Measurements from ENCODE around the gene DEAF1.
"Not testable (repeated sequence)": the region's sequence is repeated elsewhere in the genome, so short reads cannot be mapped to it uniquely, and the experiment has no call there.

The DEAF1 gene

GRCh38 chr11:694563-695287, at the start of gene DEAF1:
Gene DEAF1 (minus strand): TSS chr11:695222. CDS start chr11:695047, 175 bp downstream.
- peak; percentile 99 for DNase-seq

GRCh38 chr11:742571-743201, 47.7 kb upstream of the DEAF1 start:
- DNase-seq, result no peak

GRCh38 chr11:742156-742546, 47.1 kb upstream of the DEAF1 start:
- no peak for DNase-seq

- DNase-seq, result not testable (repeated sequence)
Observed at GRCh38 chr11:737899-738298, 42.9 kb upstream of the DEAF1 start.

- DNase-seq, result no peak
Observed at GRCh38 chr11:737366-737765, 42.3 kb upstream of the DEAF1 start.

- DNase-seq, result not testable (repeated sequence)
Observed at GRCh38 chr11:734541-734940, 39.5 kb upstream of the DEAF1 start.

GRCh38 chr11:733072-733471, 38.0 kb upstream of the DEAF1 start:
- DNase-seq, result no peak

- no peak for DNase-seq
Observed at GRCh38 chr11:729492-730074, 34.6 kb upstream of the DEAF1 start.

GRCh38 chr11:728901-729491, 34.0 kb upstream of the DEAF1 start:
- DNase-seq, result no peak

- peak; percentile 91 for DNase-seq
Observed at GRCh38 chr11:727859-728748, 33.1 kb upstream of the DEAF1 start.

GRCh38 chr11:727281-727701, 32.3 kb upstream of the DEAF1 start:
- DNase-seq, result no peak

GRCh38 chr11:726278-727220, 31.5 kb upstream of the DEAF1 start:
- peak; percentile 70 for DNase-seq

GRCh38 chr11:725624-726202, 30.7 kb upstream of the DEAF1 start:
- DNase-seq, result no peak

GRCh38 chr11:724778-725386, 29.9 kb upstream of the DEAF1 start:
- DNase-seq, result no peak

GRCh38 chr11:724049-724777, 29.2 kb upstream of the DEAF1 start:
- no peak for DNase-seq

GRCh38 chr11:723120-723883, 28.3 kb upstream of the DEAF1 start:
- peak; percentile 59 for DNase-seq

GRCh38 chr11:722346-722811, 27.4 kb upstream of the DEAF1 start:
- DNase-seq, result no peak

GRCh38 chr11:721741-722345, 26.8 kb upstream of the DEAF1 start:
- DNase-seq, result peak; percentile 60
